Endothelial cell of umbilical vein (primary cell): ENCODE measurements around the gene PALM. TPM values are rescaled to one million over a fixed set of nuclear protein-coding genes. Genes with fewer than 3 reads are reported as not detected.
A peak's percentile ranks its signal among the peaks of the same experiment; 100 is the strongest.

ENCODE experiments used
- BruUV-seq: library from RNA; stranded (reverse); fragments of 400-500 nt; replicated peaks from 2 replicates; lab custom pipeline; 2021; lab: Mats Ljungman, UMichigan
- CTCF ChIA-PET: fragments of 300-600, 350-600 bp; sonication (Branson Sonifier 250); formaldehyde crosslinking; loops from one replicate; lab custom pipeline; 2021; ENCODE audit warnings: antibody characterized with exemption, inconsistent platforms; lab: Charles Lee
- POLR2A ChIA-PET: fragments of 300-600, 350-600 bp; sonication (Branson Sonifier 250); formaldehyde crosslinking; loops from one replicate; lab custom pipeline; 2021; ENCODE audit warnings: antibody characterized with exemption, inconsistent platforms; lab: Charles Lee
- DNase-seq: peaks from one replicate; pipeline ENCODE4 v3.0.0-alpha.2; 2011; ENCODE audit warnings: low read depth, low spot score
- FAIRE-seq: peaks from 2 replicates; lab custom pipeline; 2011; peaks lifted over from hg19 to GRCh38; lab: Jason Lieb, UNC
- H2AFZ ChIP-seq: 2 replicates; pipeline ENCODE4 v1.6.0; 2012; ENCODE audit warnings: low read depth, low read length, control low read depth, inconsistent platforms
- H3K27ac ChIP-seq: 2 replicates; pipeline ENCODE4 v1.5.1; 2011; ENCODE audit warnings: low read depth, mild to moderate bottlenecking, control low read depth, low read length, moderate library complexity; ENCODE audit not compliant: insufficient read depth
- H3K27me3 ChIP-seq, 2 experiments: 2 replicates each; pipeline versions ENCODE4 v1.6.0 to v1.6.1; 2011; ENCODE audit warnings: low read length in 2 of 2, mixed read lengths in 1 of 2; ENCODE audit not compliant: control insufficient read depth in 2 of 2, insufficient read depth in 2 of 2
- H3K36me3 ChIP-seq, 2 experiments: 2 replicates in 1 of 2; 3 replicates in 1 of 2; pipeline ENCODE4 v1.5.1; 2011; ENCODE audit warnings: low read length in 2 of 2, mild to moderate bottlenecking in 1 of 2, moderate library complexity in 1 of 2; ENCODE audit not compliant: control insufficient read depth in 2 of 2, insufficient read depth in 2 of 2; ENCODE audit errors: extremely low read depth in 1 of 2
- H3K4me1 ChIP-seq: 3 replicates; pipeline ENCODE4 v1.5.1; 2011; ENCODE audit warnings: mild to moderate bottlenecking, low read length; ENCODE audit not compliant: control insufficient read depth, insufficient read depth; ENCODE audit errors: extremely low read depth
- H3K4me2 ChIP-seq: 2 replicates; pipeline ENCODE4 v1.6.1; 2011; ENCODE audit warnings: low read length, control low read depth, mixed read lengths; ENCODE audit not compliant: insufficient read depth
- H3K4me3 ChIP-seq, 3 experiments: fragments of 200-600 bp in 1 of 3; sonication (generic), shearing (Covaris generic) in 1 of 3; replicated peaks in 1 of 3; 2 replicates each; pipeline ENCODE4 v1.5.1; 2011 to 2016; ENCODE audit warnings: control low read depth in 3 of 3, low read length in 3 of 3, mild to moderate bottlenecking in 2 of 3, inconsistent platforms in 1 of 3, low read depth in 1 of 3, moderate library complexity in 1 of 3; ENCODE audit not compliant: insufficient read depth in 1 of 3
- H3K79me2 ChIP-seq: 2 replicates; pipeline ENCODE4 v1.6.0; 2012; ENCODE audit warnings: low read length, inconsistent platforms; ENCODE audit not compliant: control insufficient read depth, insufficient read depth
- H3K9ac ChIP-seq: replicated peaks from 2 replicates; pipeline ENCODE3; 2011; ENCODE audit warnings: low read length, control low read depth; ENCODE audit not compliant: insufficient read depth; ENCODE audit errors: extremely low read depth
- H3K9me1 ChIP-seq: replicated peaks from 3 replicates; pipeline ENCODE4 v1.6.0; 2011; ENCODE audit warnings: mild to moderate bottlenecking, low read length; ENCODE audit not compliant: control insufficient read depth, insufficient read depth; ENCODE audit errors: extremely low read depth
- H3K9me3 ChIP-seq: replicated peaks from 2 replicates; pipeline ENCODE4 v1.5.1; 2012; ENCODE audit warnings: low read length, inconsistent platforms; ENCODE audit not compliant: control insufficient read depth, insufficient read depth
- H4K20me1 ChIP-seq: replicated peaks from 2 replicates; pipeline ENCODE3; 2011; ENCODE audit warnings: mild to moderate bottlenecking, low read length; ENCODE audit not compliant: control insufficient read depth, insufficient read depth; ENCODE audit errors: extremely low read depth
- CTCF ChIP-seq, 2 donors: IDR thresholded peaks; 1 replicate in 1 of 2; 2 replicates in 1 of 2; pipeline ENCODE4 v1.5.1; 2011; ENCODE audit warnings: low read length in 2 of 2, mild to moderate bottlenecking in 2 of 2, moderate library complexity in 2 of 2, control low read depth in 1 of 2, inconsistent platforms in 1 of 2, low read depth in 1 of 2; ENCODE audit not compliant: insufficient read depth in 1 of 2; ENCODE audit errors: extremely low read depth in 1 of 2
- EZH2 ChIP-seq: IDR thresholded peaks from 2 replicates; pipeline ENCODE4 v1.6.1; 2012; ENCODE audit warnings: borderline replicate concordance, low read depth, mild to moderate bottlenecking, moderate library complexity, low read length, inconsistent platforms; ENCODE audit not compliant: severe bottlenecking
- FOS ChIP-seq: IDR thresholded peaks from 2 replicates; pipeline ENCODE4 v1.6.1; 2011; ENCODE audit warnings: mild to moderate bottlenecking, low read length, moderate library complexity, borderline replicate concordance; ENCODE audit not compliant: insufficient read depth
- GATA2 ChIP-seq: IDR thresholded peaks from 2 replicates; pipeline ENCODE4 v1.7.0; 2011; ENCODE audit warnings: low read depth, mild to moderate bottlenecking, moderate library complexity, mixed read lengths, low read length; ENCODE audit not compliant: insufficient read length, insufficient read depth
- JUN ChIP-seq: IDR thresholded peaks from 2 replicates; pipeline ENCODE4 v1.6.1; 2011; ENCODE audit warnings: borderline replicate concordance, low read depth; ENCODE audit not compliant: insufficient read length, insufficient read depth
- MAX ChIP-seq: IDR thresholded peaks from 2 replicates; pipeline ENCODE4 v1.6.1; 2011; ENCODE audit not compliant: insufficient read depth, insufficient read length
- MYC ChIP-seq: IDR thresholded peaks from one replicate; pipeline ENCODE4 v1.6.1; 2011; ENCODE audit warnings: mild to moderate bottlenecking, low read depth, low read length
- POLR2A ChIP-seq: IDR thresholded peaks from 2 replicates; pipeline ENCODE4 v1.6.1; 2012; ENCODE audit warnings: low read depth, mild to moderate bottlenecking, control low read depth, low read length
- POLR2AphosphoS5 ChIP-seq: IDR thresholded peaks from 2 replicates; pipeline ENCODE4 v1.6.1; 2012; ENCODE audit warnings: low read depth, mild to moderate bottlenecking, control low read depth, low read length, moderate library complexity; ENCODE audit not compliant: insufficient read depth
- dilution Hi-C: fragments of 300-500 bp; cut with MboI; formaldehyde crosslinking; loops from one replicate; pipeline ENCODE4 v1.15.0; 2019; ENCODE audit warnings: low sequenced_read_pairs; ENCODE audit not compliant: extremely low pct_ligation_motif_present
- intact Hi-C: fragments of 100-400 bp; cut with micrococcal nuclease; formaldehyde crosslinking; loops from one replicate; pipeline ENCODE4 v1.10.0; 2022
- polyA plus RNA-seq, 4 experiments: library from polyadenylated mRNA; depleted of rRNA in 3 of 4; stranded (reverse) in 3 of 4; unstranded in 1 of 4; fragments of >200 nt; gene quantifications; 2 replicates each; pipeline versions ENCODE4 v1.2.1 to v1.2.3, GENCODE V29; 2011 to 2012; ENCODE audit warnings: missing spikeins in 1 of 4
- total RNA-seq: library from RNA; stranded (reverse); gene quantifications from 2 replicates; pipeline ENCODE4 v1.2.3, GENCODE V29; 2021

Gene PALM
- total and polyA plus RNA-seq, 2 donors (not counting 3 experiments of a cell fraction or from before 2014, with no cell fraction given) = 3.9 to 31.8 TPM

- peak overlapping the region; percentile 35 for H2AFZ ChIP-seq
These were observed 46.4 kb upstream of the PALM start for GRCh38 chr19:662207-662961.

More at GRCh38 chr19:662207-662961, 46.4 kb upstream of the PALM start:
- Histone ChIP-seq H3K4me1 (peaks cover 19% of the 10 kb centered on the region), H3K79me2 (peaks cover 56% of the 10 kb centered on the region), H3K27ac (peak overlapping the region; percentile 60), H3K36me3 (peaks cover 0 to 4% of the 10 kb centered on the region in 2 experiments), H3K9me1 (no peaks in the 10 kb centered on the region), H3K27me3 (no peaks in the 10 kb centered on the region), H4K20me1 (no peaks in the 10 kb centered on the region), H3K4me3 (peak overlapping the region; percentile 73 to 89 (median 86)), H3K4me2 (peak overlapping the region; percentile 68), H3K9ac (peak overlapping the region; percentile 87), H3K9me3 (no peaks in the 10 kb centered on the region)
- dilution Hi-C loops = no loop called here
- FAIRE-seq (peak; percentile 59), DNase-seq (peak; percentile 36)
- ChIA-PET CTCF (interaction anchor here (0.7 to 1.9 kb wide), 4 partner anchors 65 to 86 kb away, joined by 3 to 67 read pairs (median 6); no protein-coding TSS in a partner anchor), POLR2A (interaction anchor here (0.7 kb wide), 1 partner anchor 18 kb away, joined by 3 read pairs; no protein-coding TSS in a partner anchor)
- intact Hi-C loops = loop anchor here (2.0 kb wide), 1 partner anchor 78 kb away; no protein-coding TSS in a partner anchor
- BruUV-seq = no TSS peak
- TF ChIP-seq MAX (no peak), CTCF (IDR thresholded peaks at IDR 0.05; ENCODE audit: extremely low read depth in 1 of 2, insufficient read depth in 1 of 2, low read depth in 1 of 2, low read length in 2 of 2) (no peak), EZH2 (no peak), JUN (no peak), FOS (no peak), MYC (no peak), GATA2 (no peak), POLR2A (no peak), POLR2AphosphoS5 (no peak)
